Fibroblast of lung (primary cell): Measurements from ENCODE around the gene KCNH2. TPM values are rescaled to one million over a fixed set of nuclear protein-coding genes. Genes with fewer than 3 reads are reported as not detected.

Source experiments
- DNase-seq, 2 donors: peaks; one replicate each; pipeline versions ENCODE4 v3.0.0 to v3.0.0-alpha.2; 2010; ENCODE audit warnings: low read depth in 2 of 2
- H2AFZ ChIP-seq: 2 replicates; pipeline ENCODE4 v1.5.1; 2012; ENCODE audit warnings: low read length, control low read depth, inconsistent platforms
- H3K27ac ChIP-seq: 2 replicates; pipeline ENCODE4 v1.5.1; 2011; ENCODE audit warnings: low read length, control low read depth; ENCODE audit not compliant: insufficient read depth
- H3K27me3 ChIP-seq: 2 replicates; pipeline ENCODE4 v1.5.1; 2011; ENCODE audit warnings: mild to moderate bottlenecking, low read length; ENCODE audit not compliant: control insufficient read depth, insufficient read depth
- H3K36me3 ChIP-seq: 2 replicates; pipeline ENCODE4 v1.5.1; 2011; ENCODE audit warnings: low read length; ENCODE audit not compliant: control insufficient read depth, insufficient read depth
- H3K4me1 ChIP-seq: 2 replicates; pipeline ENCODE4 v1.5.1; 2011; ENCODE audit warnings: low read length; ENCODE audit not compliant: control insufficient read depth, insufficient read depth; ENCODE audit errors: extremely low read depth
- H3K4me2 ChIP-seq: 2 replicates; pipeline ENCODE4 v1.5.1; 2011; ENCODE audit warnings: low read length, control low read depth; ENCODE audit not compliant: insufficient read depth; ENCODE audit errors: extremely low read depth
- H3K4me3 ChIP-seq, 4 experiments: fragments of 200-600 bp in 1 of 4; sonication (generic) in 1 of 4; replicated peaks in 1 of 4; 2 replicates each; pipeline ENCODE4 v1.5.1; 2011 to 2016; ENCODE audit warnings: low read length in 4 of 4, low read depth in 3 of 4, mild to moderate bottlenecking in 3 of 4, control low read depth in 2 of 4, inconsistent platforms in 1 of 4, mixed read lengths in 1 of 4; ENCODE audit not compliant: insufficient read depth in 1 of 4; ENCODE audit errors: control extremely low read depth in 1 of 4
- H3K79me2 ChIP-seq: 2 replicates; pipeline ENCODE4 v1.5.1; 2012; ENCODE audit warnings: mild to moderate bottlenecking, low read length, inconsistent platforms; ENCODE audit not compliant: control insufficient read depth, insufficient read depth
- H3K9ac ChIP-seq: 2 replicates; pipeline ENCODE4 v1.5.1; 2011; ENCODE audit warnings: mild to moderate bottlenecking, low read length, control low read depth; ENCODE audit not compliant: insufficient read depth
- H3K9me3 ChIP-seq: 2 replicates; pipeline ENCODE4 v1.5.1; 2012; ENCODE audit warnings: low read depth, low read length; ENCODE audit not compliant: control insufficient read depth, insufficient read depth
- H4K20me1 ChIP-seq: 2 replicates; pipeline ENCODE4 v1.5.1; 2011; ENCODE audit warnings: low read length; ENCODE audit not compliant: control insufficient read depth, insufficient read depth; ENCODE audit errors: extremely low read depth
- CTCF ChIP-seq, 2 donors: IDR thresholded peaks in 1 of 2; conservative IDR thresholded peaks in 1 of 2; 1 replicate in 1 of 2; 2 replicates in 1 of 2; pipeline ENCODE4 v1.5.1; 2011 to 2012; ENCODE audit warnings: low read length in 2 of 2, control low read depth in 1 of 2, inconsistent platforms in 1 of 2, low read depth in 1 of 2, mild to moderate bottlenecking in 1 of 2
- EZH2 ChIP-seq: IDR thresholded peaks from 2 replicates; pipeline ENCODE4 v1.5.1; 2012; ENCODE audit warnings: low read length, control low read depth, mild to moderate bottlenecking; ENCODE audit errors: missing control alignments
- polyA plus RNA-seq, 2 donors: library from polyadenylated mRNA; depleted of rRNA in 1 of 2; stranded (reverse) in 1 of 2; unstranded in 1 of 2; fragments of >200 nt; gene quantifications; 2 replicates each; pipeline ENCODE4 v1.2.1, GENCODE V29; 2011 to 2012; ENCODE audit warnings: missing spikeins in 1 of 2
- total RNA-seq: library from RNA; depleted of rRNA; stranded (reverse); fragments of >200 nt; gene quantifications from 2 replicates; pipeline ENCODE4 v1.2.1, GENCODE V29; 2014

The KCNH2 gene
- total and polyA plus RNA-seq, 2 donors (not counting 1 experiment from before 2014, with no cell fraction given), result 0.15 to 6.1 TPM

GRCh38 chr7:150935149-150935548 lies 43.0 kb downstream of the KCNH2 start:
- DNase-seq, result no peak
- Histone ChIP-seq H3K36me3 (no peaks in the 10 kb centered on the region), H3K27ac (no peak overlapping the region), H4K20me1 (no peaks in the 10 kb centered on the region), H3K9me3 (no peaks in the 10 kb centered on the region), H3K79me2 (no peaks in the 10 kb centered on the region), H3K9ac (no peak overlapping the region), H3K4me1 (no peaks in the 10 kb centered on the region), H3K4me3 (no peak overlapping the region), H3K27me3 (no peaks in the 10 kb centered on the region), H2AFZ (no peak overlapping the region), H3K4me2 (no peak overlapping the region)
- TF ChIP-seq EZH2, result no peak
- TF ChIP-seq CTCF (conservative IDR thresholded peaks at IDR 0.05 in 1 of 2, IDR thresholded peaks at IDR 0.05 in 1 of 2; ENCODE audit: low read depth in 1 of 2, low read length in 2 of 2), result no peak

- no peaks in the 10 kb centered on the region for H3K4me1 ChIP-seq
- H3K4me2 ChIP-seq, result no peak overlapping the region
- H3K9me3 ChIP-seq, result no peaks in the 10 kb centered on the region
- H3K4me3 ChIP-seq, result no peak overlapping the region
- H3K9ac ChIP-seq, result no peak overlapping the region
- H3K27ac ChIP-seq, result no peak overlapping the region
- no peaks in the 10 kb centered on the region for H3K27me3 ChIP-seq
- H4K20me1 ChIP-seq, result no peaks in the 10 kb centered on the region
- no peaks in the 10 kb centered on the region for H3K36me3 ChIP-seq
- TF ChIP-seq CTCF (conservative IDR thresholded peaks at IDR 0.05 in 1 of 2, IDR thresholded peaks at IDR 0.05 in 1 of 2; ENCODE audit: low read depth in 1 of 2, low read length in 2 of 2), result no peak
- TF ChIP-seq EZH2, result no peak
- DNase-seq, result no peak
- H3K79me2 ChIP-seq, result no peaks in the 10 kb centered on the region
- H2AFZ ChIP-seq, result no peak overlapping the region
Measured at GRCh38 chr7:150934045-150934766, 43.9 kb downstream of the KCNH2 start.

- Histone ChIP-seq H3K4me2 (no peak overlapping the region), H3K4me3 (no peak overlapping the region), H3K27me3 (no peaks in the 10 kb centered on the region), H3K27ac (no peak overlapping the region), H3K9me3 (no peaks in the 10 kb centered on the region), H3K79me2 (no peaks in the 10 kb centered on the region), H3K9ac (no peak overlapping the region), H2AFZ (no peak overlapping the region), H3K4me1 (no peaks in the 10 kb centered on the region), H3K36me3 (no peaks in the 10 kb centered on the region), H4K20me1 (no peaks in the 10 kb centered on the region)
- no peak for DNase-seq
- TF ChIP-seq EZH2 (no peak), CTCF (conservative IDR thresholded peaks at IDR 0.05 in 1 of 2, IDR thresholded peaks at IDR 0.05 in 1 of 2; ENCODE audit: low read depth in 1 of 2, low read length in 2 of 2) (no peak)
Measured at GRCh38 chr7:150931199-150931869, 46.8 kb downstream of the KCNH2 start.
